ENCODE data around the gene SERPINB12. TPM values are rescaled to one million over a fixed set of nuclear protein-coding genes. Genes with fewer than 3 reads are reported as not detected.

The SERPINB12 gene
- total and polyA plus RNA-seq, 2 donors: 2.6 to 4.0 TPM

DNA sequence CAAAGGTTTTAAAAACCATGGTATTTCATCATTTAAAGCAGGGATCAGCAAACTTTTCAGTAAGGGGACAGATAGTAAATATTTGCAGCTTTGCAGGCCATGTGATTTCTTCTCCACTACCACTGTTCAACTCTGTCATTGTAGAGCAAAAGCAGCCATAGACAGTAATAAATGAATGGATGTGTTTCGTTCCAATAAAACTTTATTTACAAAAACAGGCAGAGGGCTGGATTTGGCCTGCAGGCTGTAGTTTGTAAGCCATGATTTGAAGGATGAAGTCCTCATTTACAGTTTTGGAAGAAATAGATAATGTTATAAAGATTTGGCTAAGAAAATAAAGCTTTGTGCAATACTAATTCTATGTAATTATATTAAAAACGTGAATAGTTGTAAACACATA lies 1.8 kb downstream of the SERPINB12 start:
- Histone ChIP-seq H3K27me3 (ENCODE audit: control insufficient read depth in 2 of 2, insufficient read depth in 1 of 2, low read length in 1 of 2) (no peaks in the 10 kb centered on the region), H3K9me3 (ENCODE audit: control insufficient read depth in 2 of 2, insufficient read depth in 1 of 2, low read length in 1 of 2) (no peaks in the 10 kb centered on the region), H3K36me3 (ENCODE audit: control insufficient read depth in 2 of 2, insufficient read depth in 2 of 2, low read length in 1 of 2) (no peaks in the 10 kb centered on the region), H3K4me1 (ENCODE audit: control insufficient read depth in 2 of 2, insufficient read depth in 2 of 2, low read length in 2 of 2) (no peaks in the 10 kb centered on the region), H3K4me3 (ENCODE audit: low read length in 2 of 2) (no peak overlapping the region), H3K27ac (ENCODE audit: low read depth in 1 of 2, low read length in 1 of 2) (no peak overlapping the region)
- DNase-seq (ENCODE audit: low read depth in 6 of 9, low spot score in 9 of 9): no peak
- WGBS: 93% methylated on average over 2 of the region's 2 CpGs

DNA sequence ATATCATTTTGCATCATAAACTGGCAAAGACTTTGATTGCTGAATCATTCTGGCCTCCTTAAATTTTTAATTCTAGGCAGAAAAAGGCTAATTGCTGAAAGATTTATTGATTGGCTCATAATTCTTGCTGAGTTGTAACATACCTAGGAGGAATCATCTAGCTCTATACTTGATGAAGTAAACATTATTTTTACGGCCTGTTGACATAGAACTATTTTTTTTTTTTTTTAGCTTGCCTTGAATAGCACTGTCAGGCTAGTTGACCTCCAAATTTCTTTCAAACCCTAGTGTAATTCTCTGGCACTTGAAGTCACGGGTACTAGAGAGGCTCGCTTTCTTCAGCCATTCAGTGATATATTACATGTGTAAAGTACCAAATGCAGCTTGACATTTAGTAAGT lies 2.8 kb downstream of the SERPINB12 start:
- Histone ChIP-seq H3K27ac (ENCODE audit: low read depth in 1 of 2, low read length in 1 of 2) (no peak overlapping the region), H3K27me3 (ENCODE audit: control insufficient read depth in 2 of 2, insufficient read depth in 1 of 2, low read length in 1 of 2) (no peaks in the 10 kb centered on the region), H3K9me3 (ENCODE audit: control insufficient read depth in 2 of 2, insufficient read depth in 1 of 2, low read length in 1 of 2) (no peaks in the 10 kb centered on the region), H3K4me3 (ENCODE audit: low read length in 2 of 2) (no peak overlapping the region), H3K4me1 (ENCODE audit: control insufficient read depth in 2 of 2, insufficient read depth in 2 of 2, low read length in 2 of 2) (no peaks in the 10 kb centered on the region), H3K36me3 (ENCODE audit: control insufficient read depth in 2 of 2, insufficient read depth in 2 of 2, low read length in 1 of 2) (no peaks in the 10 kb centered on the region)
- no peak for DNase-seq (ENCODE audit: low read depth in 6 of 9, low spot score in 9 of 9)
- 93% methylated on average over 3 of the region's 3 CpGs for WGBS

DNA sequence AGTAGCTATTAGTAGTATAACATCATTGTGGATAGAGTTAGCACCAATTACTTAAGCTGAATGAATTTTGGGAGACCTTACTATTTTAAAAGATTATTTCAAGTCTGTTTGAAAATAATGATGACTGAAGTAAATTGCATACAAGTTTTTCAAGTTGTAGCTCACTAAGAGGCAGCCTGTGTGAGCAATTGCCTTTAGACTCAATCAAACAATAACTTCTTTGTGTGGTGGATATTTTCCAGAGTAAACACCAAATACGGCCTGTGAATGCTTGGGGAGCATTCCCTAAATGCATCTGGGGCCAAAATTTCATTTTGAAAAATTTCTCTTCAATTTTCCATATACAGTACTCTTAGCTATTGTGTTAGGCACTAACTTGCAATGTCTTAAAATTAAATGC lies 7.9 kb downstream of the SERPINB12 start:
- Histone ChIP-seq H3K36me3 (ENCODE audit: control insufficient read depth in 2 of 2, insufficient read depth in 2 of 2, low read length in 1 of 2) (no peaks in the 10 kb centered on the region), H3K4me1 (ENCODE audit: control insufficient read depth in 2 of 2, insufficient read depth in 2 of 2, low read length in 2 of 2) (no peaks in the 10 kb centered on the region)

DNA sequence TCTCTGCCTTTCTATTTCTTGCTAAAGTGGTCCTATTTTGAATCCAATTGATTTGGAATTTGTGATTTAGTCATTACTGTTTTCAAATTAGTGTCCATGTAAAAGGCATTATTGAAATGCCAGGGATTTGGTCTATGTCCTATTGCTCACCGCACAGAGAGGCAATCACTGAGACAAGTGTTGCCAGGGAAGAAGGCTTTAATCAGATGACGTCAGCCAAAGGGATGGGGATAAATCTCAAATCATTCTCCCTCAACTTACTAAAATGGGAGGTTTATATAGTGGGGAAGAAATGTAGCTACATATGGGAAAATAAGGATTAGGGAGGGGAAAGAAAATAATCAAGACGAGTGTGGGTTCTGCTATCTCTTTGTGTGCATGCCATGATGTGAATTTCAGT lies 9.6 kb downstream of the SERPINB12 start:
- Histone ChIP-seq H3K9me3 (ENCODE audit: control insufficient read depth in 2 of 2, insufficient read depth in 1 of 2, low read length in 1 of 2) (no peaks in the 10 kb centered on the region), H3K27ac (ENCODE audit: low read depth in 1 of 2, low read length in 1 of 2) (no peak overlapping the region), H3K27me3 (ENCODE audit: control insufficient read depth in 2 of 2, insufficient read depth in 1 of 2, low read length in 1 of 2) (no peaks in the 10 kb centered on the region), H3K36me3 (ENCODE audit: control insufficient read depth in 2 of 2, insufficient read depth in 2 of 2, low read length in 1 of 2) (no peaks in the 10 kb centered on the region), H3K4me3 (ENCODE audit: low read length in 2 of 2) (no peak overlapping the region), H3K4me1 (ENCODE audit: control insufficient read depth in 2 of 2, insufficient read depth in 2 of 2, low read length in 2 of 2) (no peaks in the 10 kb centered on the region)
- DNase-seq (ENCODE audit: low read depth in 6 of 9, low spot score in 9 of 9): no peak
- 93% methylated on average over 3 of the region's 3 CpGs for WGBS

More for the DNA sequence above, 7.9 kb downstream of the SERPINB12 start:
- WGBS: 86% methylated on average over 1 of the region's 1 CpG
- DNase-seq (ENCODE audit: low read depth in 6 of 9, low spot score in 9 of 9): no peak
- Histone ChIP-seq H3K27ac (ENCODE audit: low read depth in 1 of 2, low read length in 1 of 2) (no peak overlapping the region), H3K4me3 (ENCODE audit: low read length in 2 of 2) (no peak overlapping the region), H3K27me3 (ENCODE audit: control insufficient read depth in 2 of 2, insufficient read depth in 1 of 2, low read length in 1 of 2) (no peaks in the 10 kb centered on the region), H3K9me3 (ENCODE audit: control insufficient read depth in 2 of 2, insufficient read depth in 1 of 2, low read length in 1 of 2) (no peaks in the 10 kb centered on the region)

DNA sequence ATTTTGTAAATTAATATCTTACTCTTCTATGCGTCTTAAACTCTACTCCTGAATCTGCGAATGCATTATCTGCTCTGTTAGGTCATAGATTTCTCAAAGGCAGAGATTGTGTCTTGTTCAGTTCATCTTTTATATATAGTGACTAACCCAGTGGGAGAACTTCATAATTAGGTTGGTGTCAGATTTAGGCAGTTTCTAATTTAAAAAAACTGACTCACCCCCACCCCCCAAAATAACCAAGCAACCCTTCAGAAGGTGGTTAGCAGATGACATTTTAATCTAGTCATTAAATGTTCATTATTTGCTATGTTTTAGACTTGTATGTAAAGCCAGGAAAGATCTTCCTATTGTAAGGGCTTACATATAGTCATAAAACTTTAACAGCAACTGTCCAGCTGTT lies 10.4 kb downstream of the SERPINB12 start:
- WGBS: 98% methylated on average over 2 of the region's 2 CpGs
- no peaks in the 10 kb centered on the region for H3K4me1 ChIP-seq (ENCODE audit: control insufficient read depth in 2 of 2, insufficient read depth in 2 of 2, low read length in 2 of 2)
- no peak for DNase-seq (ENCODE audit: low read depth in 6 of 9, low spot score in 9 of 9)
- no peaks in the 10 kb centered on the region for H3K27me3 ChIP-seq (ENCODE audit: control insufficient read depth in 2 of 2, insufficient read depth in 1 of 2, low read length in 1 of 2)
- H3K4me3 ChIP-seq (ENCODE audit: low read length in 2 of 2): no peak overlapping the region
- no peaks in the 10 kb centered on the region for H3K36me3 ChIP-seq (ENCODE audit: control insufficient read depth in 2 of 2, insufficient read depth in 2 of 2, low read length in 1 of 2)
- no peak overlapping the region for H3K27ac ChIP-seq (ENCODE audit: low read depth in 1 of 2, low read length in 1 of 2)
- no peaks in the 10 kb centered on the region for H3K9me3 ChIP-seq (ENCODE audit: control insufficient read depth in 2 of 2, insufficient read depth in 1 of 2, low read length in 1 of 2)

DNA sequence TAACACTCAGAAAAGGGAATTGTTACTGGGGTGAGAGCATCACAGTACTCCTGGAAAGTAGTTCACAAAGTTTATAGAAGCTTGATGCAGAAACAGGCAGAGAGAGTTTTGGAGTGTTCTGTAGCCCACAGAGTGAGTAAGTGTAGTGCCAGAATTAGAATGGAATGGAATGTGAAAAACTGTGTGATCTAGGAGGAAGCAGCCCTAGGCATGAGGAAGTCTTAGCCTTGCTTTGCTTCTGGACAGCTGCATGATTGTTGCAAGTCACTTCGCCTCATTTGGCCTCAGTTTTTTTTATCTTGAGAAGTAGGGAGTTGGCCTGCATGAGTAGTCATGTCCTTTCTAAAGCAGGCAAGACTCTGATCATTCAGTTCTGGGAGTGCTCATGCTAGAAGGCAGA lies 10.9 kb downstream of the SERPINB12 start:
- Histone ChIP-seq H3K27ac (ENCODE audit: low read depth in 1 of 2, low read length in 1 of 2) (no peak overlapping the region), H3K27me3 (ENCODE audit: control insufficient read depth in 2 of 2, insufficient read depth in 1 of 2, low read length in 1 of 2) (no peaks in the 10 kb centered on the region), H3K36me3 (ENCODE audit: control insufficient read depth in 2 of 2, insufficient read depth in 2 of 2, low read length in 1 of 2) (no peaks in the 10 kb centered on the region), H3K9me3 (ENCODE audit: control insufficient read depth in 2 of 2, insufficient read depth in 1 of 2, low read length in 1 of 2) (no peaks in the 10 kb centered on the region), H3K4me1 (ENCODE audit: control insufficient read depth in 2 of 2, insufficient read depth in 2 of 2, low read length in 2 of 2) (no peaks in the 10 kb centered on the region), H3K4me3 (ENCODE audit: low read length in 2 of 2) (no peak overlapping the region)
- WGBS: 53% methylated on average over 1 of the region's 1 CpG
- no peak for DNase-seq (ENCODE audit: low read depth in 6 of 9, low spot score in 9 of 9)

DNA sequence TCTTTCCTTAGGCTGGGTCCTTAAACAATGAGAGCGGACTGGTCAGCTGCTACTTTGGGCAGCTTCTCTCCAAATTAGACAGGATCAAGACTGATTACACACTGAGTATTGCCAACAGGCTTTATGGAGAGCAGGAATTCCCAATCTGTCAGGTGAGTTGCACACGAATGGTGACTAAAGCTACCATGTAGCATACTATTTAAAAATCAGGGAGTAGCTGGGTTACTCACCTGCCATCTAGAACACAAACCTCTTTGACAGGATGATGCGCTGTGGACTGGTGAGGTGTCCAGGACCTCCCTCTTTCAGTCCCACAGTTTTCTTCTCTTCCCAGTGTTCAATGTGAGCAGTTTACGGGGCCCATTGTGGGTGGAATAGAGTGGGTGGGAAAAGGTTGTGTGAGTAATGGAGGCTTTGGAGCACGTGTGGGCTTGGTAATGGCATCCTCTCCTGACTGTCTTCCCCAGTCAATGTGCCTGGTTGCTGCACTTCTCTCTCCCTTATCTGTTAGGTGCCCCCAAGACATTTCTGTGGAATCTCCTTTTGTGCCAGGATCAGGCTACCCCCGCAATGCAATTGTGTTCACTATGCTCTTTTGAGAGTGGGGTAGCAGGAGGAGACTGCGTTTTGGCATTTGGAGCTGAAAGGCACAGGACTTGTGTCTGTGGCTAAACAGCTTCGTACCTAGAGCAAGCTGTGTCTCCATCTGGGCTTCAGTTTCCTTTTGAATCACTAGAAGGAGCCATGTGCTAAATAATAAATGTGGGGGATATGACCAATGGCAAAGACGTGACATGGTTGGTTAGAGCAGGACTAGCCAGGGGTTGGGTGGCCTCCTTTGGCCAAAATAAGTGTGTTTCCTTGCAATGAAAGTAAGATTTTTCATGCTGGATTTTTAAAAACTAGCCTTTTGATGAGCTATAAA lies 17.7 kb downstream of the SERPINB12 start:
- Histone ChIP-seq H3K4me1 (ENCODE audit: control insufficient read depth in 2 of 2, insufficient read depth in 2 of 2, low read length in 2 of 2) (no peaks in the 10 kb centered on the region), H3K9me3 (ENCODE audit: control insufficient read depth in 2 of 2, insufficient read depth in 1 of 2, low read length in 1 of 2) (no peaks in the 10 kb centered on the region), H3K36me3 (ENCODE audit: control insufficient read depth in 2 of 2, insufficient read depth in 2 of 2, low read length in 1 of 2) (no peaks in the 10 kb centered on the region), H3K27ac (ENCODE audit: low read depth in 1 of 2, low read length in 1 of 2) (no peak overlapping the region), H3K4me3 (ENCODE audit: low read length in 2 of 2) (no peak overlapping the region), H3K27me3 (ENCODE audit: control insufficient read depth in 2 of 2, insufficient read depth in 1 of 2, low read length in 1 of 2) (no peaks in the 10 kb centered on the region)
- no peak for DNase-seq (ENCODE audit: low read depth in 6 of 9, low spot score in 9 of 9)
- 94% methylated on average over 9 of the region's 9 CpGs for WGBS

DNA sequence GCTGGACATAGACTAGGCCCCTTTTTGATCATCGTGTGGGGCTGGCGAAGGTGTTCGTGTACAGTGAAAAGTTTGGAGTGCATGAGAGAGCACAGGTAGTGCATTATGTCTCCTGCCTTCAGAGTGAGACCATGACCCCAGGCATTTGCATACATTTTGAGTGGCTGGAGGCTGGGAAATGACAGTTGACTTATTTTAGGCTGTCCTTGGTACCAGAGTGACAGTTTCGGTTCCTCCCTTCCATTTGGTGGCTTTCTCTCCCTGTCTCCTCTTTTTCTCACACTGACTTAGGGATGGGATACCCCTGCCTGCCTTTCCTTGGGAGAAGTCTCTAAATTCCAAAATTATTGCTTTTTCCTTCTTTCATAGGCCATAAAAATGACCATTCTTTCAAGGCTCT lies 20.1 kb downstream of the SERPINB12 start:
- Histone ChIP-seq H3K27ac (ENCODE audit: low read depth in 1 of 2, low read length in 1 of 2) (no peak overlapping the region), H3K4me3 (ENCODE audit: low read length in 2 of 2) (no peak overlapping the region), H3K36me3 (ENCODE audit: control insufficient read depth in 2 of 2, insufficient read depth in 2 of 2, low read length in 1 of 2) (no peaks in the 10 kb centered on the region), H3K9me3 (ENCODE audit: control insufficient read depth in 2 of 2, insufficient read depth in 1 of 2, low read length in 1 of 2) (no peaks in the 10 kb centered on the region), H3K4me1 (ENCODE audit: control insufficient read depth in 2 of 2, insufficient read depth in 2 of 2, low read length in 2 of 2) (no peaks in the 10 kb centered on the region), H3K27me3 (ENCODE audit: control insufficient read depth in 2 of 2, insufficient read depth in 1 of 2, low read length in 1 of 2) (no peaks in the 10 kb centered on the region)
- WGBS: 98% methylated on average over 4 of the region's 4 CpGs
- no peak for DNase-seq (ENCODE audit: low read depth in 6 of 9, low spot score in 9 of 9)

DNA sequence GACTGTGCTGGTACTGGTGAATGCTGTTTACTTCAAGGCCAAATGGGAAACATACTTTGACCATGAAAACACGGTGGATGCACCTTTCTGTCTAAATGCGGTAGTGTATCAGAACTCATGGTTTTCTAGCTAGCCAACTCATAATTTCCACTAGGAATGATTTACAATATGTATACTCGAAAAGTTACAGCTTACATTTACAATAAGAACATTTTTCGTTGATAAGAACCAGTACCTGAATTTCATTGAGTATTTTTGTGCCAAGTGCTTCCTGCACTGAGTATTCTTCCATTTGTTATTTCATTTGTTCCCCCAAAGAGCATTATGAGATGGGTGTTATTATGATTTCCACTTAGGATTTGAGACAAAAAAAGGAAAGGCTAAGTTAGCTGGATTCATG lies 21.9 kb downstream of the SERPINB12 start:
- Histone ChIP-seq H3K27me3 (ENCODE audit: control insufficient read depth in 2 of 2, insufficient read depth in 1 of 2, low read length in 1 of 2) (no peaks in the 10 kb centered on the region), H3K27ac (ENCODE audit: low read depth in 1 of 2, low read length in 1 of 2) (no peak overlapping the region), H3K9me3 (ENCODE audit: control insufficient read depth in 2 of 2, insufficient read depth in 1 of 2, low read length in 1 of 2) (no peaks in the 10 kb centered on the region), H3K4me3 (ENCODE audit: low read length in 2 of 2) (no peak overlapping the region), H3K36me3 (ENCODE audit: control insufficient read depth in 2 of 2, insufficient read depth in 2 of 2, low read length in 1 of 2) (no peaks in the 10 kb centered on the region), H3K4me1 (ENCODE audit: control insufficient read depth in 2 of 2, insufficient read depth in 2 of 2, low read length in 2 of 2) (no peaks in the 10 kb centered on the region)
- DNase-seq (ENCODE audit: low read depth in 6 of 9, low spot score in 9 of 9): no peak
- 95% methylated on average over 4 of the region's 4 CpGs for WGBS
